H9 (cell line): ENCODE results near the gene RABGAP1L. TPM values are rescaled to one million over a fixed set of nuclear protein-coding genes. Genes with fewer than 3 reads are reported as not detected.

Experiments used
- DNase-seq: peaks from one replicate; pipeline ENCODE4 v3.0.0-alpha.2; 2017
- H2AFZ ChIP-seq: one replicate; pipeline ENCODE4 v1.6.1; 2013; ENCODE audit warnings: mild to moderate bottlenecking, low read length, control low read depth, moderate library complexity
- H2AK5ac ChIP-seq: 2 replicates; pipeline ENCODE4 v1.6.1; 2013; ENCODE audit warnings: low read length, control low read depth, mixed read lengths; ENCODE audit not compliant: insufficient read length
- H2BK120ac ChIP-seq: one replicate; pipeline ENCODE4 v1.6.1; 2013; ENCODE audit warnings: low read depth, mild to moderate bottlenecking, low read length, control low read depth, inconsistent platforms; ENCODE audit not compliant: poor library complexity, severe bottlenecking
- H2BK12ac ChIP-seq: 2 replicates; pipeline ENCODE4 v1.6.1; 2013; ENCODE audit warnings: low read length, control low read depth, mixed read lengths, low read depth; ENCODE audit not compliant: insufficient read length
- H2BK15ac ChIP-seq: 2 replicates; pipeline ENCODE4 v1.6.1; 2013; ENCODE audit warnings: low read depth, low read length, control low read depth
- H2BK20ac ChIP-seq: one replicate; pipeline ENCODE4 v1.6.1; 2013; ENCODE audit warnings: low read depth, mild to moderate bottlenecking, low read length, control low read depth, inconsistent platforms; ENCODE audit not compliant: poor library complexity, severe bottlenecking
- H2BK5ac ChIP-seq: 2 replicates; pipeline ENCODE4 v1.6.1; 2013; ENCODE audit warnings: low read length, control low read depth, mixed read lengths; ENCODE audit not compliant: insufficient read length
- H3K14ac ChIP-seq: 2 replicates; pipeline ENCODE4 v1.6.1; 2013; ENCODE audit warnings: low read length, control low read depth; ENCODE audit not compliant: insufficient read depth
- H3K18ac ChIP-seq: 2 replicates; pipeline ENCODE4 v1.6.1; 2013; ENCODE audit warnings: low read depth, mild to moderate bottlenecking, mixed read lengths, low read length, control low read depth; ENCODE audit not compliant: insufficient read length
- H3K23ac ChIP-seq: 2 replicates; pipeline ENCODE4 v1.6.1; 2013; ENCODE audit warnings: low read length, control low read depth, mixed read lengths, low read depth; ENCODE audit not compliant: insufficient read length
- H3K23me2 ChIP-seq: 2 replicates; pipeline ENCODE4 v1.6.1; 2013; ENCODE audit warnings: low read depth, mild to moderate bottlenecking, mixed read lengths, low read length, control low read depth; ENCODE audit not compliant: insufficient read length, poor library complexity, severe bottlenecking
- H3K27ac ChIP-seq: 2 replicates; pipeline ENCODE4 v1.5.1; 2013; ENCODE audit warnings: low read length, control low read depth, mixed read lengths, low read depth; ENCODE audit not compliant: insufficient read length
- H3K27me3 ChIP-seq: 2 replicates; pipeline ENCODE4 v1.6.1; 2013; ENCODE audit warnings: low read length, control low read depth, inconsistent platforms; ENCODE audit not compliant: insufficient read depth
- H3K4ac ChIP-seq: 2 replicates; pipeline ENCODE4 v1.6.1; 2013; ENCODE audit warnings: low read depth, mild to moderate bottlenecking, control low read depth, inconsistent platforms, low read length, moderate library complexity
- H3K4me1 ChIP-seq: 2 replicates; pipeline ENCODE4 v1.6.1; 2013; ENCODE audit warnings: low read length, control low read depth, inconsistent platforms; ENCODE audit not compliant: insufficient read depth
- H3K4me2 ChIP-seq: 2 replicates; pipeline ENCODE4 v1.6.1; 2013; ENCODE audit warnings: low read length, control low read depth, mixed read lengths; ENCODE audit not compliant: insufficient read length, insufficient read depth
- H3K56ac ChIP-seq: 2 replicates; pipeline ENCODE4 v1.6.1; 2013; ENCODE audit warnings: low read depth, mild to moderate bottlenecking, mixed read lengths, low read length, control low read depth; ENCODE audit not compliant: insufficient read length
- H3K79me1 ChIP-seq: 2 replicates; pipeline ENCODE4 v1.6.1; 2013; ENCODE audit warnings: low read depth, mild to moderate bottlenecking, moderate library complexity, low read length, control low read depth, inconsistent platforms; ENCODE audit not compliant: insufficient read depth, poor library complexity, severe bottlenecking
- H3K79me2 ChIP-seq: 2 replicates; pipeline ENCODE4 v1.6.1; 2013; ENCODE audit warnings: low read length, control low read depth, inconsistent platforms; ENCODE audit not compliant: insufficient read depth
- H3K9ac ChIP-seq: 2 replicates; pipeline ENCODE4 v1.6.1; 2013; ENCODE audit warnings: low read length, control low read depth, mixed read lengths; ENCODE audit not compliant: insufficient read length; ENCODE audit errors: extremely low read depth
- H3K9me3 ChIP-seq: one replicate; pipeline ENCODE4 v1.6.1; 2013; ENCODE audit warnings: low read depth, low read length, inconsistent platforms; ENCODE audit not compliant: control insufficient read depth
- H3T11ph ChIP-seq: one replicate; pipeline ENCODE4 v1.6.1; 2013; ENCODE audit warnings: mild to moderate bottlenecking, low read length, control low read depth, inconsistent platforms
- H4K20me1 ChIP-seq: one replicate; pipeline ENCODE4 v1.6.1; 2013; ENCODE audit not compliant: control insufficient read depth, insufficient read length, insufficient read depth
- H4K5ac ChIP-seq: 2 replicates; pipeline ENCODE4 v1.6.1; 2013; ENCODE audit warnings: low read depth, mild to moderate bottlenecking, mixed read lengths, low read length, control low read depth; ENCODE audit not compliant: insufficient read length
- H4K8ac ChIP-seq: replicated peaks from 2 replicates; pipeline ENCODE4 v1.6.1; 2013; ENCODE audit warnings: low read length, control low read depth, mixed read lengths, low read depth; ENCODE audit not compliant: insufficient read length
- H4K91ac ChIP-seq: 2 replicates; pipeline ENCODE4 v1.6.1; 2013; ENCODE audit warnings: low read depth, mild to moderate bottlenecking, moderate library complexity, mixed read lengths, low read length, control low read depth; ENCODE audit not compliant: insufficient read length
- H3K27ac Mint-ChIP-seq, 3 experiments: 2 replicates in 2 of 3; 3 replicates in 1 of 3; pipeline ENCODE4 v1.8.0; 2020 to 2021; ENCODE audit warnings: mixed read lengths in 3 of 3, mild to moderate bottlenecking in 1 of 3, moderate library complexity in 1 of 3
- H3K27me3 Mint-ChIP-seq: 2 replicates; pipeline ENCODE4 v1.8.0; 2021; ENCODE audit warnings: low read depth, mild to moderate bottlenecking, moderate library complexity, mixed read lengths
- H3K36me3 Mint-ChIP-seq, 3 experiments: 2 replicates in 2 of 3; 3 replicates in 1 of 3; pipeline ENCODE4 v1.8.0; 2020 to 2021; ENCODE audit warnings: low read depth in 3 of 3, mixed read lengths in 3 of 3; ENCODE audit not compliant: insufficient read depth in 1 of 3
- H3K4me1 Mint-ChIP-seq, 2 experiments: 2 replicates each; pipeline ENCODE4 v1.8.0; 2020; ENCODE audit warnings: mixed read lengths in 2 of 2
- H3K4me3 Mint-ChIP-seq, 2 experiments: 2 replicates in 1 of 2; 3 replicates in 1 of 2; pipeline ENCODE4 v1.8.0; 2020 to 2021; ENCODE audit warnings: mild to moderate bottlenecking in 2 of 2, mixed read lengths in 2 of 2, moderate library complexity in 1 of 2
- H3K9me3 Mint-ChIP-seq, 2 experiments: 2 replicates in 1 of 2; 3 replicates in 1 of 2; pipeline ENCODE4 v1.8.0; 2020; ENCODE audit warnings: mild to moderate bottlenecking in 2 of 2, mixed read lengths in 2 of 2, moderate library complexity in 1 of 2
- CTCF ChIP-seq: fragments of 200-600 bp; sonication (generic); conservative IDR thresholded peaks from 3 replicates; pipeline ENCODE4 v1.8.0; 2021; ENCODE audit warnings: antibody characterized with exemption, mild to moderate bottlenecking
- WGBS: extraction: QIAGEN DNeasy Blood & Tissue Kit; methylation state at CpG from one replicate; pipeline ENCODE4 v1.1.7; 2013; ENCODE audit warnings: missing lambda C conversion rate, low lambda C conversion rate, mixed read lengths; ENCODE audit not compliant: insufficient read length; ENCODE audit errors: extremely low coverage; 5-methylcytosine and 5-hydroxymethylcytosine counted together
- total RNA-seq: library from RNA; stranded (reverse); gene quantifications from 2 replicates; pipeline ENCODE4 v1.2.1, GENCODE V29; 2021

RABGAP1L gene
- total RNA-seq, 1 experiment from 2014 or later: 147 TPM

DNA sequence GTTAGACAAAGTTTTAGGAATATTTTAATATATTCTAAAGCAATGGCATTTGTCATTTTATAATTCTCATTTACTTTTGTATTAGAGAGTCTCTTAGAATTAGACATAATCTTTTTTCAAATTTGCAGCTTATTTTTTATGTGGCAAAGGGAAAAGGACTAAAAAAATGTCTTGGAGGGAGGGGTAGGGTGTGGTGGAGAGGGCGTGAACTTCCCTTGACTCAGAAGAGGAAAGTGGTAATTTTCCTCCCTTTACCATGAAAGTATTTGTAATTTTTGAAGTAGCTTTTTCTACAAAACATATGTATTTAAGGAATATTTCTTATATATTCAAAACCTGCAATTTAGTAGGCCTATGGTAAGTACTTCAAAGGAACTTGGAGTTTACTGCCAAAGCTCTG lies 6.9 kb upstream of the RABGAP1L start:
- Histone ChIP-seq H2AK5ac (no peak overlapping the region), H2BK5ac (no peak overlapping the region), H2AFZ (no peak overlapping the region), H3K23ac (no peak overlapping the region), H3K9ac (no peak overlapping the region), H3K27ac (no peak overlapping the region), H4K91ac (no peak overlapping the region), H3K23me2 (no peaks in the 10 kb centered on the region), H3K14ac (no peak overlapping the region), H3K79me2 (no peaks in the 10 kb centered on the region), H2BK120ac (no peak overlapping the region), H3K4me1 (no peaks in the 10 kb centered on the region), H3K79me1 (no peaks in the 10 kb centered on the region), H2BK20ac (no peak overlapping the region), H4K20me1 (no peaks in the 10 kb centered on the region), H4K5ac (no peak overlapping the region), H3K56ac (no peak overlapping the region), H2BK12ac (no peak overlapping the region), H3K4me2 (no peak overlapping the region), H3K18ac (no peak overlapping the region), H2BK15ac (no peak overlapping the region), H4K8ac (no peak overlapping the region), H3K4ac (no peak overlapping the region), H3T11ph (no peak overlapping the region), H3K27me3 (no peaks in the 10 kb centered on the region), H3K9me3 (no peaks in the 10 kb centered on the region)
- H3K4me1 Mint-ChIP-seq: no peaks in the 10 kb centered on the region
- no peak overlapping the region for H3K4me3 Mint-ChIP-seq
- peaks cover 2 to 5% (median 3%) of the 10 kb centered on the region in 3 experiments; a peak in 5 of 7 replicates for H3K36me3 Mint-ChIP-seq
- DNase-seq: no peak
- peaks cover 9 to 10% of the 10 kb centered on the region in 2 experiments for H3K9me3 Mint-ChIP-seq
- peaks cover 2% of the 10 kb centered on the region; the same call in 1 of the 2 replicates for H3K27me3 Mint-ChIP-seq
- H3K27ac Mint-ChIP-seq: no peak overlapping the region
- WGBS: no CpG with 5 or more reads among the region's 1 CpG
- no peak for TF ChIP-seq CTCF
